ENCODE measurements around the gene INHBA.

The INHBA gene

GRCh38 chr7:41711283-41712064 lies 8.6 kb upstream of the INHBA start:
- no peak for DNase-seq (ENCODE audit: low spot score)

GRCh38 chr7:41710838-41711237 lies 7.9 kb upstream of the INHBA start:
- no peak for DNase-seq (ENCODE audit: low spot score)

GRCh38 chr7:41709621-41710020 lies 6.7 kb upstream of the INHBA start:
- DNase-seq (ENCODE audit: low spot score), result peak; percentile 78

- no peak for DNase-seq (ENCODE audit: low spot score)
Measured at GRCh38 chr7:41708581-41709358, 5.9 kb upstream of the INHBA start.

- DNase-seq (ENCODE audit: low spot score), result no peak
Measured at GRCh38 chr7:41706228-41706930, 3.5 kb upstream of the INHBA start.

GRCh38 chr7:41705109-41705901 lies 2.4 kb upstream of the INHBA start:
- DNase-seq (ENCODE audit: low spot score), result peak; percentile 92

- no peak for DNase-seq (ENCODE audit: low spot score)
Measured at GRCh38 chr7:41701068-41701941, 1.6 kb downstream of the INHBA start.

- DNase-seq (ENCODE audit: low spot score), result no peak
Measured at GRCh38 chr7:41700044-41700471, 2.8 kb downstream of the INHBA start.

GRCh38 chr7:41699516-41699915 lies 3.4 kb downstream of the INHBA start:
- DNase-seq (ENCODE audit: low spot score), result no peak

GRCh38 chr7:41698726-41699125 lies 4.2 kb downstream of the INHBA start:
- no peak for DNase-seq (ENCODE audit: low spot score)

- DNase-seq (ENCODE audit: low spot score), result no peak
Measured at GRCh38 chr7:41698114-41698513, 4.8 kb downstream of the INHBA start.

GRCh38 chr7:41696323-41696916 lies 6.5 kb downstream of the INHBA start:
- peak; percentile 66 for DNase-seq (ENCODE audit: low spot score)

GRCh38 chr7:41695661-41696322 lies 7.1 kb downstream of the INHBA start:
- DNase-seq (ENCODE audit: low spot score), result peak; percentile 51

- DNase-seq (ENCODE audit: low spot score), result no peak
Measured at GRCh38 chr7:41694495-41694894, 8.4 kb downstream of the INHBA start.

GRCh38 chr7:41693150-41693997 lies 9.5 kb downstream of the INHBA start:
- peak; percentile 41 for DNase-seq (ENCODE audit: low spot score)

- no peak for DNase-seq (ENCODE audit: low spot score)
Measured at GRCh38 chr7:41692251-41692650, 10.6 kb downstream of the INHBA start.

GRCh38 chr7:41691286-41692190 lies 11.4 kb downstream of the INHBA start:
- no peak for DNase-seq (ENCODE audit: low spot score)

GRCh38 chr7:41689815-41690214 lies 13.1 kb downstream of the INHBA start:
- no peak for DNase-seq (ENCODE audit: low spot score)

Data from AG20443 (cell line).